Measurements from ENCODE around the gene ZCCHC24.

DNA sequence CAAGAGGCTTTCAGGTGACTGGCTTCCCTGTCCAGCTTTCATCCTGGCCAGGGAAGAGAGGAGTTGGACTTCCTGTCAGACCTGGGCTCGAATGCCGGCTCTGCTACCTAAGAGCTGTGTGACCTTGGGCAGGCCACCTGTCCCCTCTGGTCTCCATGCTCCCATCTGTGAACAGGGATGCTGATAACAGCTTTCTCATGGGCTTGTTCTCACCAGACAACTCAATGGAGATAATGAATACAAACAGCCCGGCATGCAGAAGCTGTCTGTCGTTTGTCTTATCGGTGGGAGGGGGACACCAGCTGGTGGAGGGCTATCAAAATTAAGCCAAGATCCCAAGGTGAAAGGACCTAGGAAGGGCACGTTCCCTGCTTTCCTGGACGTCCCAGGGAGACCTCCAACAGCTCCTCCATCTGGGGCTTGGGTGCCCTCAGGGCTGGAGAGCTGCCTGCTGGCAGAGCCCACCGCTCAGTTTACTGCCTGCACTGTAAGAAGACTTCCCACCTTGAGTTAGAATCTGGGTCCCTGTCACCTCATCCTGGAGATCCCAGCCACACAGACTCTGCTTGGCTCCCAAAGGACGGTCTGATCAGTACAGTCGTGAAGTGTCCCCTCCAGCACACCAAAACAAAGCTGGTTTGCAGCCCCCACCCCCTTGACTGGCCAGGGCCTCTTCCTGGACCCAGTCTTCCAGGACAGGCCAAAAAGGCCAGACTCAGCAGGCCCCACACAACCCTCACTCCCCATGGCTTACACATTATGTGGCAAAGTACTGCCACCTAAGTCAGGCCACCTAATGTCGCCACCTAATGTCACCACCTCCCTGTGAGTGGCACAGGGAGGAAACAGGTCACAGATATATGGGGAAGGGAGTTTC, 57.2 kb downstream of the ZCCHC24 start:
- TF ChIP-seq FOXM1 (IDR thresholded peaks at IDR 0.05; ENCODE audit: low read depth) (no peak), POLR2AphosphoS5 (IDR thresholded peaks at IDR 0.05; ENCODE audit: low read depth, low read length) (no peak), FOXJ3 (CRISPR knock-in tag; IDR thresholded peaks at IDR 0.05) (no peak), YY1 (IDR thresholded peaks at IDR 0.05; ENCODE audit: low read depth) (no peak)
- TF ChIP-seq, protein P1, sequence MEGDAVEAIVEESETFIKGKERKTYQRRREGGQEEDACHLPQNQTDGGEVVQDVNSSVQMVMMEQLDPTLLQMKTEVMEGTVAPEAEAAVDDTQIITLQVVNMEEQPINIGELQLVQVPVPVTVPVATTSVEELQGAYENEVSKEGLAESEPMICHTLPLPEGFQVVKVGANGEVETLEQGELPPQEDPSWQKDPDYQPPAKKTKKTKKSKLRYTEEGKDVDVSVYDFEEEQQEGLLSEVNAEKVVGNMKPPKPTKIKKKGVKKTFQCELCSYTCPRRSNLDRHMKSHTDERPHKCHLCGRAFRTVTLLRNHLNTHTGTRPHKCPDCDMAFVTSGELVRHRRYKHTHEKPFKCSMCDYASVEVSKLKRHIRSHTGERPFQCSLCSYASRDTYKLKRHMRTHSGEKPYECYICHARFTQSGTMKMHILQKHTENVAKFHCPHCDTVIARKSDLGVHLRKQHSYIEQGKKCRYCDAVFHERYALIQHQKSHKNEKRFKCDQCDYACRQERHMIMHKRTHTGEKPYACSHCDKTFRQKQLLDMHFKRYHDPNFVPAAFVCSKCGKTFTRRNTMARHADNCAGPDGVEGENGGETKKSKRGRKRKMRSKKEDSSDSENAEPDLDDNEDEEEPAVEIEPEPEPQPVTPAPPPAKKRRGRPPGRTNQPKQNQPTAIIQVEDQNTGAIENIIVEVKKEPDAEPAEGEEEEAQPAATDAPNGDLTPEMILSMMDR (IDR thresholded peaks at IDR 0.05) = no peak

All from SK-N-SH (cell line).